CD4-positive, CD25-positive, alpha-beta regulatory T cell (primary cell): Measurements from ENCODE around the gene FRMPD2. TPM values are rescaled to one million over a fixed set of nuclear protein-coding genes. Genes with fewer than 3 reads are reported as not detected.

Source experiments
- ATAC-seq, 2 donors: fragments of 150-1000 bp; cut with Tn5 transposase; one replicate each; pipeline ENCODE4 v1.10.0; 2021; ENCODE audit warnings: low read depth in 2 of 2, moderate number of reproducible peaks in 2 of 2, moderate library complexity in 1 of 2
- DNase-seq, 3 donors: peaks; one replicate each; pipeline versions ENCODE4 v3.0.0 to v3.0.0-alpha.2; 2012 to 2022; ENCODE audit warnings: mixed read lengths in 1 of 3
- H3K27ac ChIP-seq: one replicate; pipeline ENCODE4 v1.7.0; 2013; ENCODE audit warnings: mild to moderate bottlenecking, low read length; ENCODE audit not compliant: insufficient read depth, poor library complexity, severe bottlenecking
- H3K27me3 ChIP-seq: one replicate; pipeline ENCODE4 v1.7.0; 2013; ENCODE audit warnings: low read length; ENCODE audit not compliant: control insufficient read depth, insufficient read depth
- H3K36me3 ChIP-seq: one replicate; pipeline ENCODE4 v1.7.0; 2013; ENCODE audit warnings: mild to moderate bottlenecking, low read length, moderate library complexity; ENCODE audit not compliant: control insufficient read depth, insufficient read depth
- H3K4me1 ChIP-seq: 2 replicates; pipeline ENCODE4 v1.7.0; 2013; ENCODE audit warnings: mild to moderate bottlenecking, low read length; ENCODE audit not compliant: insufficient read depth, control insufficient read depth, poor library complexity, severe bottlenecking
- H3K4me3 ChIP-seq: one replicate; pipeline ENCODE4 v1.7.0; 2013; ENCODE audit warnings: low read depth, mild to moderate bottlenecking, low read length, moderate library complexity
- H3K9me3 ChIP-seq, 2 experiments: 1 replicate in 1 of 2; 2 replicates in 1 of 2; pipeline ENCODE4 v1.7.0; 2013; ENCODE audit warnings: low read length in 2 of 2, mild to moderate bottlenecking in 1 of 2, moderate library complexity in 1 of 2; ENCODE audit not compliant: control insufficient read depth in 2 of 2
- H3K27ac Mint-ChIP-seq, 3 donors: one replicate each; pipeline ENCODE4 v1.8.0; 2020 to 2022; ENCODE audit warnings: mild to moderate bottlenecking in 3 of 3, mixed read lengths in 3 of 3, moderate library complexity in 2 of 3
- H3K27me3 Mint-ChIP-seq: one replicate; pipeline ENCODE4 v1.8.0; 2022; ENCODE audit warnings: mild to moderate bottlenecking, mixed read lengths
- H3K36me3 Mint-ChIP-seq: one replicate; pipeline ENCODE4 v1.8.0; 2020; ENCODE audit warnings: mixed read lengths
- H3K4me1 Mint-ChIP-seq, 4 donors: one replicate each; pipeline ENCODE4 v1.8.0; 2020 to 2022; ENCODE audit warnings: mixed read lengths in 4 of 4, mild to moderate bottlenecking in 1 of 4
- H3K4me3 Mint-ChIP-seq, 4 donors: one replicate each; pipeline ENCODE4 v1.8.0; 2020 to 2022; ENCODE audit warnings: mild to moderate bottlenecking in 4 of 4, mixed read lengths in 4 of 4, moderate library complexity in 3 of 4
- H3K9me3 Mint-ChIP-seq, 7 donors: one replicate each; pipeline ENCODE4 v1.8.0; 2020 to 2022; ENCODE audit warnings: mixed read lengths in 7 of 7, mild to moderate bottlenecking in 3 of 7, moderate library complexity in 2 of 7
- polyA plus RNA-seq, 4 donors: library from polyadenylated mRNA; unstranded; fragments of 300-500 nt; fragmentation: Illumina TruSeq; gene quantifications; one replicate each; pipeline ENCODE4 v1.2.3, GENCODE V29; 2021
- total RNA-seq: library from RNA; stranded (reverse); gene quantifications from one replicate; pipeline ENCODE4 v1.2.3, GENCODE V29; 2022

The FRMPD2 gene
- total and polyA plus RNA-seq, 5 donors from 2014 or later: not detected

DNA sequence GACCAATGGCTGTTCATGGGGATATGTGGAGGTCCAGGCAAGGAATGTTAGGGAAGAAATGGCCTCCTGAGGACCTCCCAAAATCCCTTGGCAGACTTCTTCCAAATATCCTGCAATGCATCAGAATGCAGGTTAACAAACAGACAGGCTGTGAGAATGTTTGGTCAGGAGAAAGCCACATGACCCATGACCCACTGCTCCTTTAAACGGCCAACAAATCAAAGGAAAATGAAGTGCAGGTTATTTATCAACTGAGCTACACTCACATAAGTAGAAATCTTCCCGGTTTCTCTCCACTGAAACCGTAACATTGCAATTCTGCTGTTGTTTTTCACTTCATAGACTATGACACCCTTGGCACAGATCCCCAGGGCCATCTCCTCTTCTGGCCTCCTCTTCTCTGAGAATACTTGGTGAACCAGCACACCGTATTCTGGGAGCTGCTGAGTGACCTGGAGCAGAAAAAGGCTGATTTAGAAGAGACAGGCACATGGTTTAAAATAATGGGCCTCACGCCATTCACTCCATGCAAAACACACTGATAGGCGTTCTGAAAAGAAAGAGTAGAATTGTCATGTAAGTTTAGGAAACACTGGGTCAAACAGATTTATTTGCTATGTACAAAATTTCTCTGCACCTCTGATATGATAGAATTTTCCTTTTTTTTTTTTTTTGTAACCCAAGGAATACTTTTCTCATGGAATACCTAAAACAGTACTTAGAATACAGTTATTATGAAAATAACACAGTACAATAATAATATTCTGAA lies 67.8 kb downstream of the FRMPD2 start:
- H3K27ac ChIP-seq: no peak overlapping the region
- H3K4me1 ChIP-seq: no peaks in the 10 kb centered on the region
- no peak overlapping the region for H3K27ac Mint-ChIP-seq
- DNase-seq (no peak), ATAC-seq (no peak)
- H3K36me3 Mint-ChIP-seq: no peaks in the 10 kb centered on the region
- H3K36me3 ChIP-seq: no peaks in the 10 kb centered on the region
- no peaks in the 10 kb centered on the region for H3K27me3 ChIP-seq
- H3K4me1 Mint-ChIP-seq: no peaks in the 10 kb centered on the region
- no peak overlapping the region for H3K4me3 Mint-ChIP-seq
- H3K4me3 ChIP-seq: no peak overlapping the region
- H3K9me3 Mint-ChIP-seq: no peaks in the 10 kb centered on the region
- no peaks in the 10 kb centered on the region for H3K9me3 ChIP-seq
- H3K27me3 Mint-ChIP-seq: no peaks in the 10 kb centered on the region

DNA sequence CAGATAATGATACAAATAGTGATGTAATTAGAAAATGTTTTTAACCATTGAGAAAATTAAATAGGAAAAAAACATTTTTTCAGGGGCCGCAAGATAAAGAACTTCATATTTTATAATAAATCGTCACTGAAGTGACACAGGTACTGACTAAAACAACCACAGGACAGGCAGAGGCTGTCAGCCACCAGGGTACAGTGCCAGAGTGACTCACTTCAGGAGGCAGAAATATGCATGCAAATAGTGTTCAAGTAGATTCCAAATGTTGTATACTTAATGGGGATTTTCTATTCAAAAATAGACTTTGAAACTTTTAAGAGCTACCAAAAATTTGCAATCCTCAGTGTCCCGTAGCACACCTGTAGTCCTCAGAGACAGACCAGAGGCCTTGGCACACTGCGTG lies 68.6 kb downstream of the FRMPD2 start:
- Histone ChIP-seq H3K36me3 (no peaks in the 10 kb centered on the region), H3K9me3 (no peaks in the 10 kb centered on the region), H3K4me3 (no peak overlapping the region), H3K27me3 (peaks cover 2% of the 10 kb centered on the region), H3K4me1 (no peaks in the 10 kb centered on the region), H3K27ac (no peak overlapping the region)
- no peak overlapping the region for H3K27ac Mint-ChIP-seq
- H3K27me3 Mint-ChIP-seq: no peaks in the 10 kb centered on the region
- no peak overlapping the region for H3K4me3 Mint-ChIP-seq
- no peaks in the 10 kb centered on the region for H3K36me3 Mint-ChIP-seq
- no peaks in the 10 kb centered on the region for H3K4me1 Mint-ChIP-seq
- H3K9me3 Mint-ChIP-seq: no peaks in the 10 kb centered on the region
- ATAC-seq (no peak), DNase-seq (no peak)

DNA sequence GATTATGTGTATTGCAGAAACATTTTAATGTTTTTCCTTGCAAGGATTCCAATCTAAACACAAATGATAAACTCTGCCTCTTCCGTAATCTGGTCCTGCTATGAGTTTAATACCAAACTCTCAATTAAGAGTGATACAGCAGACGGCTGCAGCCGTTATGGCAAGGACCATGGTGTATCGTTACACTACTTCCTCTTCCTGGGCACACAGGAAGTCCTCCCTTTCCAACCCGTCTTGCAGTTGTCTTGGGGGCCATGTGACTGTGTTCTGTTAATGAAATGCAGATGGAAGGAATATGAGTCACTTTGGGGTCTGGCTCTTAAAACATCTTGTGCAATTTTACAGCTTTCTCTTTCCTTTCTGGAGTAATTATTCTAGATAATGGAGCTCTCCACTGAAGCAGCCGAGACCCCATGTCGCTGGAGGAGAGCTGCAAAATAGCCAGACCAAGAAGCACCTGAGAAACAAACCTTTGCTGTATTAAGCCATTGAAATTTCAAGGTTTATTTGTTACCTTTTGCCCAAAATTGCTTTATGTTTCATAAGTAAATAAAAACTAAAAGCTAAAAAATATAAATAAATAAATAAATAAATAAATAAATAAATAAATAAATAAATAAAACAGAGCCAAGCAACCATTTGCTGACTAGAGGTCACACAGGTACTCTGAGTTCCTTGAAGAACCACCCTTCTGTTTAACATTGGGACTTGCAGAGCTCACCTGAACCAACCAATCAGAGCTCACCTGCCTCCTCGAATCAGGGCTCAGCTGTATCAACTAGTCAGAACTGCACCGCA lies 74.7 kb downstream of the FRMPD2 start:
- peaks cover 0 to 4% (median 0%) of the 10 kb centered on the region in 7 donors for H3K9me3 Mint-ChIP-seq
- H3K36me3 Mint-ChIP-seq: no peaks in the 10 kb centered on the region
- Histone ChIP-seq H3K4me3 (no peak overlapping the region), H3K4me1 (no peaks in the 10 kb centered on the region), H3K9me3 (no peaks in the 10 kb centered on the region), H3K27me3 (peaks cover 2% of the 10 kb centered on the region), H3K36me3 (no peaks in the 10 kb centered on the region), H3K27ac (no peak overlapping the region)
- H3K27ac Mint-ChIP-seq: no peak overlapping the region
- ATAC-seq: no peak
- no peak for DNase-seq
- H3K4me3 Mint-ChIP-seq: no peak overlapping the region
- no peaks in the 10 kb centered on the region for H3K27me3 Mint-ChIP-seq
- H3K4me1 Mint-ChIP-seq: peaks cover 0 to 4% (median 0%) of the 10 kb centered on the region in 4 donors

DNA sequence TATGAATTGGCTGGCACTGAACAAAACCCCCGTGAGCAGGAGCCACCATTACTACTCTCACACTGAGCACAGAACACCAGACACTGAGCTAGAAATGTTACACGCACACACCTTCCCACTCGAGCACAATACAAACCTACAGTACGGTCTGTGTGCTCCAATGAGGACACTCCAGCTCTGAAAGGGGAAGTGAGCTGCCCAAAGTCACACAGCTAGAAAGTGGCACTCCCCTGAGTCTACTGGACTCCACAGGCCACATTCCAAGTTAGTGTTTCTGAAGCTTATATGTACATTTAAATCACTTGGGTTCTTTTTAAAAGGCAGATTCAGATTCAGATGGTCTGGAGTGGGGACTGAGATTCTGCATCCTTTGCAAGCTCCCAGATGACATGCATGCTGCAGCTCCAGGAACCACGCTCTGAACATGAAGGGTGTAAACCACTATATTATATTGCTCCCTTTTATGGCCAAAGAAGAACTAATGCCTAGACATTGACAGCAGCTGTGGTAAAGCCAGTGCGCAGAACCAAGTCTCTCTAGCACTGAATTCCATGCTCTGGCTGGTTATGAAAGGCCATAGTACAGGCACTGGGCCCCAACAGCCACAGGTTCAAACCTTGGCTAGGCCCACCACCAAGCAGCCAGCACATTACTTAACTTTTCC lies 77.1 kb downstream of the FRMPD2 start:
- no peak overlapping the region for H3K4me3 ChIP-seq
- no peak for DNase-seq
- Mint-ChIP-seq H3K4me3 (no peak overlapping the region), H3K27me3 (peaks cover 4% of the 10 kb centered on the region), H3K4me1 (peaks cover 0 to 4% (median 0%) of the 10 kb centered on the region in 4 donors), H3K36me3 (no peaks in the 10 kb centered on the region), H3K9me3 (peaks cover 0 to 4% (median 0%) of the 10 kb centered on the region in 7 donors), H3K27ac (no peak overlapping the region)
- peaks cover 2% of the 10 kb centered on the region for H3K27me3 ChIP-seq
- H3K36me3 ChIP-seq: no peaks in the 10 kb centered on the region
- H3K9me3 ChIP-seq: no peaks in the 10 kb centered on the region
- no peaks in the 10 kb centered on the region for H3K4me1 ChIP-seq
- no peak for ATAC-seq
- no peak overlapping the region for H3K27ac ChIP-seq

DNA sequence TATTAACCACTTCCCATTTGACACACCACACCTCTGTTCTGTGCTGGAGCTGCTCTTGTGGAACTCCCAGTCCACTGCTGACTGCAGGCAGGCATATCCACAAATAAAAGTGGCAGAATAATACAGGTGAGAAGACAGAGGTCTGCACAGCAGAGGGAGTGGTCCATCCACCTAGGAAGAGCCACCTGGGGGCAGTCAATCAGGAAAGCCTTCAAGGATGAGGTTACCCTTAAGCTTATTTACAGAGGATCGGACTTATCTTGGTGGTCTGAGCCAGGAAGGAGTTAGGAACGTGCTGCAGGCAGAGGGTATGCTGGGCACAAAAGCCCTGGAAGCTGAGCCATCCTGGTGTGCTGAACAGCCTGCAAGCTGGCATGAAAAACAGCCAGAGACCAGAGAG lies 78.7 kb downstream of the FRMPD2 start:
- ATAC-seq: peak in 1 of 2 donors; percentile 8
- Histone ChIP-seq H3K36me3 (no peaks in the 10 kb centered on the region), H3K27ac (no peak overlapping the region), H3K4me1 (no peaks in the 10 kb centered on the region), H3K4me3 (no peak overlapping the region), H3K9me3 (no peaks in the 10 kb centered on the region), H3K27me3 (no peaks in the 10 kb centered on the region)
- H3K4me1 Mint-ChIP-seq: peaks cover 0 to 4% (median 0%) of the 10 kb centered on the region in 4 donors
- no peak overlapping the region for H3K4me3 Mint-ChIP-seq
- peaks cover 0 to 4% (median 0%) of the 10 kb centered on the region in 7 donors for H3K9me3 Mint-ChIP-seq
- no peaks in the 10 kb centered on the region for H3K36me3 Mint-ChIP-seq
- H3K27ac Mint-ChIP-seq: no peak overlapping the region
- DNase-seq: no peak
- H3K27me3 Mint-ChIP-seq: peaks cover 4% of the 10 kb centered on the region

DNA sequence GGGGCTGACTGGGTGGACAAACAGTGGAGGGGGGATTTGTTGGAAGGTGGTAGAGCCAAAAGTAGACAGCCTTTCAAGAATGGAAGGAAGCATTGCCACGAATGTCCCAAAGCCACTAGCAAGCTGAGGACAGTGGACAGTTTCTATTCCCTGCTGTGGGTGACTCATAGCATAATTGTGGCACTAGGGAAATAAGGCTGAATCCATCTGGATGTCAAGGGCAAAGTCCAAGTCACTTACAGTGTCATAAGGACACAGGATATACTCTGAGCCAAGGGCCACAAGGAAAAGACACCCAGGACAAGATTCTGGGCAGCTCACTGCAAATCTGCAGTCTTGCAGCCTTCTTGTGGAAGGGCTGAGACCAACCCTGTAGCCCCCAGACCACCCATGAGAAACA lies 79.7 kb downstream of the FRMPD2 start:
- Mint-ChIP-seq H3K4me1 (peaks cover 0 to 4% (median 0%) of the 10 kb centered on the region in 4 donors), H3K4me3 (no peak overlapping the region), H3K9me3 (peaks cover 0 to 4% (median 0%) of the 10 kb centered on the region in 7 donors), H3K36me3 (no peaks in the 10 kb centered on the region), H3K27ac (no peak overlapping the region), H3K27me3 (peaks cover 4% of the 10 kb centered on the region)
- DNase-seq: no peak
- no peak for ATAC-seq
- Histone ChIP-seq H3K27me3 (no peaks in the 10 kb centered on the region), H3K36me3 (no peaks in the 10 kb centered on the region), H3K4me3 (no peak overlapping the region), H3K4me1 (no peaks in the 10 kb centered on the region), H3K9me3 (no peaks in the 10 kb centered on the region), H3K27ac (no peak overlapping the region)

DNA sequence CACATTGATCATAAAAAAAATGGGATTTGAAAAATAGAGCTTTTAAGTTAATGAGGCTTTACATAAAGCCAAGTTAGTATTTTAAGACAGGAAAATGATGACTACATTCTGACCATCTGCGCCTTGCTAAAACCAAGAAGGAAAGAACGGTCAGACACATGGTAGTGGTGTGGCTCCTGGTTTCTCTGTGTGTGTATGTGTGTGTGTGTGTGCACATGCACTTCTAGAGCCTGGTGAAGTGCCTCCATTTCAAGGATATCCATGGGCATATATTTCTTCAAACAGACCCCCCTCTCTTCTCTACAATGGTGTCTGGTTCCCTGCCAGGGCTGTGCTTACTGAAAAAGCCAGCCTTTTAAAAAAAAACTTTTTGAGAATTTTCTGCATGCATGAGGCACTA lies 80.9 kb downstream of the FRMPD2 start:
- Histone ChIP-seq H3K4me1 (no peaks in the 10 kb centered on the region), H3K36me3 (no peaks in the 10 kb centered on the region), H3K27me3 (no peaks in the 10 kb centered on the region), H3K9me3 (no peaks in the 10 kb centered on the region), H3K4me3 (no peak overlapping the region), H3K27ac (no peak overlapping the region)
- Mint-ChIP-seq H3K36me3 (no peaks in the 10 kb centered on the region), H3K4me1 (no peaks in the 10 kb centered on the region), H3K9me3 (peaks cover 0 to 1% (median 0%) of the 10 kb centered on the region in 7 donors), H3K4me3 (no peak overlapping the region), H3K27ac (no peak overlapping the region), H3K27me3 (peaks cover 4% of the 10 kb centered on the region)
- no peak for DNase-seq
- no peak for ATAC-seq
